OCI-LY7 (cell line): Measurements from ENCODE around the gene RPS21. TPM values are rescaled to one million over a fixed set of nuclear protein-coding genes. Genes with fewer than 3 reads are reported as not detected.

Experiments used
- BruUV-seq: library from RNA; stranded (reverse); fragments of 400-500 nt; replicated peaks from 2 replicates; lab custom pipeline; 2021; lab: Mats Ljungman, UMichigan
- CTCF ChIA-PET: fragments of 300-600 bp; sonication (Branson Sonifier 250); formaldehyde crosslinking; loops from one replicate; lab custom pipeline; 2022; ENCODE audit warnings: antibody characterized with exemption; ENCODE audit not compliant: unreplicated experiment; lab: Charles Lee
- POLR2A ChIA-PET: fragments of 300-600 bp; sonication (Branson Sonifier 250); formaldehyde crosslinking; loops from one replicate; lab custom pipeline; 2022; ENCODE audit warnings: antibody characterized with exemption; lab: Charles Lee
- DNase-seq: peaks from one replicate; pipeline ENCODE4 v3.0.0-alpha.2; 2015; ENCODE audit warnings: low spot score
- H2AFZ ChIP-seq: fragments of 200-600 bp; sonication (generic), shearing (Covaris generic); 2 replicates; pipeline ENCODE4 v1.6.1; 2014; ENCODE audit warnings: mild to moderate bottlenecking, antibody characterized with exemption, low read length, moderate library complexity
- H3K27ac ChIP-seq: fragments of 200-600 bp; sonication (generic); 2 replicates; pipeline ENCODE4 v1.5.1; 2014; ENCODE audit warnings: mixed run types, low read depth, mild to moderate bottlenecking, moderate library complexity, low read length, inconsistent platforms; ENCODE audit not compliant: poor library complexity, severe bottlenecking
- H3K36me3 ChIP-seq: fragments of 200-600 bp; sonication (generic); 2 replicates; pipeline ENCODE4 v1.6.1; 2014; ENCODE audit warnings: mild to moderate bottlenecking, antibody characterized with exemption, low read length, moderate library complexity, mixed read lengths; ENCODE audit not compliant: insufficient read depth
- H3K4me1 ChIP-seq: fragments of 200-600 bp; sonication (generic); 2 replicates; pipeline ENCODE4 v1.5.1; 2014; ENCODE audit warnings: mild to moderate bottlenecking, low read length; ENCODE audit not compliant: insufficient read depth, poor library complexity, severe bottlenecking
- H3K4me2 ChIP-seq: fragments of 200-600 bp; sonication (generic); 2 replicates; pipeline ENCODE4 v1.6.1; 2014; ENCODE audit warnings: mild to moderate bottlenecking, low read length
- H3K4me3 ChIP-seq: fragments of 200-600 bp; sonication (generic); 2 replicates; pipeline ENCODE4 v1.5.1; 2014; ENCODE audit warnings: mild to moderate bottlenecking, low read depth, low read length; ENCODE audit not compliant: poor library complexity, severe bottlenecking
- H3K79me2 ChIP-seq: fragments of 200-600 bp; sonication (generic); 2 replicates; pipeline ENCODE4 v1.6.1; 2016; ENCODE audit warnings: low read depth, mild to moderate bottlenecking, low read length, moderate library complexity, mixed read lengths; ENCODE audit not compliant: insufficient read depth
- H3K9me2 ChIP-seq: fragments of 200-600 bp; sonication (generic); 2 replicates; pipeline ENCODE4 v1.6.1; 2016; ENCODE audit warnings: mild to moderate bottlenecking, low read length, mixed read lengths; ENCODE audit not compliant: insufficient read depth
- H3K9me3 ChIP-seq: fragments of 200-600 bp; sonication (generic); 2 replicates; pipeline ENCODE4 v1.6.1; 2014; ENCODE audit warnings: mild to moderate bottlenecking, mixed run types, low read length, mixed read lengths
- H4K20me1 ChIP-seq: fragments of 200-600 bp; sonication (generic); 2 replicates; pipeline ENCODE4 v1.6.1; 2014; ENCODE audit warnings: mild to moderate bottlenecking, antibody characterized with exemption, low read length, moderate library complexity, mixed read lengths; ENCODE audit not compliant: insufficient read depth
- CTCF ChIP-seq: fragments of 200-600 bp; sonication (generic); conservative IDR thresholded peaks from 2 replicates; pipeline ENCODE4 v1.5.1; 2014; ENCODE audit warnings: mild to moderate bottlenecking, antibody characterized with exemption, low read length, moderate library complexity, mixed read lengths
- EZH2phosphoT487 ChIP-seq: fragments of 200-600 bp; sonication (generic); IDR thresholded peaks from 2 replicates; pipeline ENCODE4 v1.6.1; 2018; ENCODE audit warnings: low read depth, borderline replicate concordance, mild to moderate bottlenecking, mixed run types, antibody characterized with exemption, low read length, moderate library complexity, mixed read lengths
- intact Hi-C: fragments of 100-400 bp; cut with micrococcal nuclease; formaldehyde crosslinking; loops from one replicate; pipeline ENCODE4 v1.10.0; 2022; ENCODE audit not compliant: unreplicated experiment
- total RNA-seq, 2 experiments: library from RNA; depleted of rRNA in 1 of 2; stranded (reverse); fragments of >200 nt in 1 of 2; shearing (Covaris generic) in 1 of 2; gene quantifications; 2 replicates each; pipeline ENCODE4 v1.2.3, GENCODE V29; 2014 to 2022

Gene RPS21
- total RNA-seq, 2 experiments from 2014 or later, result 2,571 to 3,376 TPM

- no peak overlapping the region for H3K4me2 ChIP-seq
- no peaks in the 10 kb centered on the region for H3K9me3 ChIP-seq
- no peaks in the 10 kb centered on the region; the same call in 1 of the 2 replicates for H3K36me3 ChIP-seq
- no peak overlapping the region for H2AFZ ChIP-seq
- intact Hi-C loops, result no loop called here
- DNase-seq, result peak; percentile 22
- TF ChIP-seq CTCF (peak; percentile 47), EZH2phosphoT487 (no peak)
- ChIA-PET POLR2A (interaction anchor here (0.6 kb wide), 1 partner anchor 344 kb away, joined by 5 read pairs; no protein-coding TSS in a partner anchor), CTCF (interaction anchor here (0.6 kb wide), 1 partner anchor 62 kb away, joined by 3 read pairs; no protein-coding TSS in a partner anchor)
- H3K9me2 ChIP-seq, result no peaks in the 10 kb centered on the region
- no TSS peak for BruUV-seq
- H3K4me3 ChIP-seq, result no peak overlapping the region
- no peaks in the 10 kb centered on the region for H3K79me2 ChIP-seq
- H3K27ac ChIP-seq, result peak overlapping the region; percentile 33
- H3K4me1 ChIP-seq, result peaks cover 64% of the 10 kb centered on the region
- no peaks in the 10 kb centered on the region for H4K20me1 ChIP-seq
Observed at GRCh38 chr20:62362991-62363919, 23.6 kb upstream of the RPS21 start.

DNA sequence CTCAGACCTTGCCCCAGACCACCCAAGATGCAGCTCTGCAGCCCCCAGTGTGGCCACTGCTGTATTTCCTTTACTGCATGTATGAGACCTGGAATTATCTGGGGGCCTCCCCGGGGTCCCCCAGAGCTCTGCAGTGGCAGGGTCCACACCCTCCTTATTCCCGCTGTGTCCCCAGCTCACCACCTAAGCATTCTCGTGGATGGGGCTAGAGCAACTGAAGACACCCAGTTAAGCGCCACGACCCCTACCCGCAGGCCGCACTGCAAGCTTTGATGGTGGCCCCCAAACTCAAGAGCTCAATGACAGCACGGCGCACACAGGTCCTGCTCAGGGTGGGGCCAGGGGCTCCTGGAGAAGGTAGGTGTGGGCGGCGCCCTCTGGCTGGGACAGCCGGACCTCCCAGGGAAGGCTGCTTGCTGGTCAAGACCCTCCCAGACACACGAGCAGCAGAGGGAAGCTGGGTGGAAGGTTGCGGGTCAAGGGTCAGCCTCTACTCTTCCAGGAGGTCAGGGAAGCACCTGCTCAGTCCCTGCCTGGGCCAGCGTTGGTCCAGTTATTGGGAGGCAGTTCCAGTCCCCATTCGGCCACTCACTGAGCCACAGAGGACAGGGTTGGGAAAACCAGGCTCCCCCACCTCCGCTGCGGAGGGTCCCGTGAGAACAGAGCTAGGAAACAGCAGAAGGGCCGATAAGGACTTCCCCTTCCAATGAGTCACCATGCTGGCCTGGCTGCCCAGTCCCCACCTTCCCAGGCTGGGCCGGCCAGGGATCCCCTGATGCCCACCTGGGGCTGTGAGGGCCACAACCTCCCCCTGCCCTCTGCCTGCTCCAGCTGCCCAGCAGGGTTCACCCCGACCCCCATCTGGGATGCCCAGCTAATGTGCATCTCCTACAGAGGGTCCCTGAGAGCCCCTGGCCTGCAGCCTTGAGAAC, 22.7 kb upstream of the RPS21 start:
- Histone ChIP-seq H3K4me2 (no peak overlapping the region), H3K4me3 (no peak overlapping the region), H3K9me2 (no peaks in the 10 kb centered on the region), H3K9me3 (no peaks in the 10 kb centered on the region), H4K20me1 (no peaks in the 10 kb centered on the region), H3K27ac (no peak overlapping the region), H3K79me2 (no peaks in the 10 kb centered on the region), H2AFZ (no peak overlapping the region), H3K36me3 (no peaks in the 10 kb centered on the region; the same call in 1 of the 2 replicates), H3K4me1 (peaks cover 64% of the 10 kb centered on the region)
- DNase-seq, result no peak
- no TSS peak for BruUV-seq
- TF ChIP-seq EZH2phosphoT487 (no peak), CTCF (0 out of 2 replicates have a peak, but pooled peaks have one; percentile 27)
- ChIA-PET CTCF (interaction anchor here (0.6 kb wide), 1 partner anchor 63 kb away, joined by 3 read pairs; no protein-coding TSS in a partner anchor), POLR2A (interaction anchor here (0.6 kb wide), 1 partner anchor 343 kb away, joined by 5 read pairs; no protein-coding TSS in a partner anchor)
- intact Hi-C loops, result no loop called here
